ENCODE results near the gene ZDHHC11. TPM values are rescaled to one million over a fixed set of nuclear protein-coding genes. Genes with fewer than 3 reads are reported as not detected.

The ZDHHC11 gene
- total and polyA plus RNA-seq, 2 of the 4 experiments (the other 2 are of a cell fraction), result 0.36 to 1.6 TPM

DNA sequence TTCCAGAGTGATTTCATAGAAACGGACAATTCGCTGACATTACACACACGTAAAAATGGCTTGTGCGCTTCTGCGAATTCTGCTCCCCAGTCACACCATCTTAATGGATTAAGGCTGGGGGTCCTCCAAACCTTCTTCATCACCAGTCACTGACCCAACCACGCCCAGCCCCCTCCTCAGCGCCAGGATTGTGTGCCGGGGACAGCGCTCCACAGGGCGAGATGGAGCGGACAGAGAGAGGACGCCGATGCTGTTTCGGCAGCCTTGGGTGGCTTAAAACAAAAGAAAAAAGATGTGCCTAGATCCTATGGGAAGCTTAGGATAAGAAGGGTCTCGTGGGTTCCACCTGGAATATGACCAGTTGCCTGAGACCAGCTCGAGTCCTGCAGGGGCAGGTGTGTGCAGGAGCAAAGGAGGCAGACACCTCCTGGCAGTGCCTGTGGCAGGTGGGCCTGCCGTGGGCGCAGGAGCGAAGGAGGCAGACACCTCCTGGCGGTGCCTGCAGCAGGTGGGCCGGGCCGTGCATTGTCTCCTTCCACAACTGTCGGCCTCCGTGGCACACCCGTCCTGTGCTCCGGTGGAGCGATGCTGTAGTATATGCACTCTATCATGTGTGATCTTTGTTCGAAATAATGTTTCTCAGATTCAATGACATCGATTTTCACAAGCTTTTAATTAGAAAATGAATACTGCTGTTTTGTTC lies 21.0 kb upstream of the ZDHHC11 start:
- DNase-seq (no peak), ATAC-seq (ENCODE audit: low read depth) (no peak)
- H3K27ac ChIP-seq (ENCODE audit: insufficient read depth, low read length), result no peak overlapping the region
- no peaks in the 10 kb centered on the region for H3K9me3 ChIP-seq (ENCODE audit: control insufficient read depth, insufficient read depth, low read length)
- no peak overlapping the region for H3K18ac ChIP-seq (ENCODE audit: low read depth, low read length)
- intact Hi-C loops (cut with micrococcal nuclease) (no loop called here), dilution Hi-C loops (cut with HindIII; ENCODE audit: low sequenced_read_pairs, unreplicated experiment) (no loop called here), in situ Hi-C loops (cut with MboI; ENCODE audit: low sequenced_read_pairs) (no loop called here)
- H2BK20ac ChIP-seq (ENCODE audit: low read depth, low read length), result no peak overlapping the region
- peaks cover 3% of the 10 kb centered on the region; the same call in 1 of the 2 replicates for H4K20me1 ChIP-seq (ENCODE audit: insufficient read depth, low read length)
- H2AFZ ChIP-seq (replicated peaks; ENCODE audit: low read length, poor library complexity), result no peak overlapping the region
- no peak overlapping the region for H2BK5ac ChIP-seq (ENCODE audit: low read depth, low read length, poor library complexity, severe bottlenecking)
- H3K36me3 ChIP-seq (ENCODE audit: control insufficient read depth, insufficient read depth, low read length), result peaks cover 72% of the 10 kb centered on the region
- no peak overlapping the region for H2BK120ac ChIP-seq (ENCODE audit: low read depth, low read length)
- no TSS peak for BruUV-seq (replicated peaks)
- H4K5ac ChIP-seq (ENCODE audit: low read depth, low read length), result no peak overlapping the region
- no peak overlapping the region for H3K23ac ChIP-seq (ENCODE audit: low read depth, low read length)
- no peak overlapping the region for H3K4me3 ChIP-seq (ENCODE audit: insufficient read depth, low read depth, low read length)
- 97% methylated on average over 13 of the region's 29 CpGs; no CpG with 5 or more reads in 1 of the 2 experiments for WGBS, 2 experiments (ENCODE audit: extremely low coverage in 2 of 2, insufficient read length in 1 of 2)
- ChIA-PET POLR2A (ENCODE audit: unreplicated experiment) (no interaction called here), CTCF (interaction anchor here (0.6 kb wide), 1 partner anchor 538 kb away, joined by 3 read pairs; no protein-coding TSS in a partner anchor)
- no peaks in the 10 kb centered on the region for H3K9me1 ChIP-seq (ENCODE audit: insufficient read depth, low read length)
- no peak overlapping the region for H3K56ac ChIP-seq (ENCODE audit: extremely low read depth, insufficient read depth, low read length)
- no peak overlapping the region for H3K4me2 ChIP-seq (ENCODE audit: low read depth, low read length)
- no peak overlapping the region for H4K8ac ChIP-seq (ENCODE audit: low read depth in 2 of 2, low read length in 2 of 2)
- H3K4ac ChIP-seq (ENCODE audit: low read depth, low read length), result no peak overlapping the region
- TF ChIP-seq MXI1 (IDR thresholded peaks at IDR 0.05; ENCODE audit: borderline replicate concordance, low read depth, low read length) (no peak), BHLHE40 (IDR thresholded peaks at IDR 0.05; ENCODE audit: low read depth, low read length) (no peak), FOS (IDR thresholded peaks at IDR 0.05; ENCODE audit: low read depth, low read length) (no peak), RCOR1 (IDR thresholded peaks at IDR 0.05; ENCODE audit: insufficient replicate concordance, low read length) (no peak), USF2 (IDR thresholded peaks at IDR 0.05; ENCODE audit: low read depth, low read length) (no peak), CHD1 (IDR thresholded peaks at IDR 0.05; ENCODE audit: low read depth, low read length) (no peak), RAD21 (IDR thresholded peaks at IDR 0.05; ENCODE audit: low read length) (no peak), POLR2A (IDR thresholded peaks at IDR 0.05; ENCODE audit: low read depth, low read length) (no peak), CEBPB (IDR thresholded peaks at IDR 0.05; ENCODE audit: low read depth, low read length) (no peak)
- TF ChIP-seq, protein P1, sequence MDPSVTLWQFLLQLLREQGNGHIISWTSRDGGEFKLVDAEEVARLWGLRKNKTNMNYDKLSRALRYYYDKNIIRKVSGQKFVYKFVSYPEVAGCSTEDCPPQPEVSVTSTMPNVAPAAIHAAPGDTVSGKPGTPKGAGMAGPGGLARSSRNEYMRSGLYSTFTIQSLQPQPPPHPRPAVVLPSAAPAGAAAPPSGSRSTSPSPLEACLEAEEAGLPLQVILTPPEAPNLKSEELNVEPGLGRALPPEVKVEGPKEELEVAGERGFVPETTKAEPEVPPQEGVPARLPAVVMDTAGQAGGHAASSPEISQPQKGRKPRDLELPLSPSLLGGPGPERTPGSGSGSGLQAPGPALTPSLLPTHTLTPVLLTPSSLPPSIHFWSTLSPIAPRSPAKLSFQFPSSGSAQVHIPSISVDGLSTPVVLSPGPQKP (IDR thresholded peaks at IDR 0.05; ENCODE audit: borderline replicate concordance, low read depth, low read length), result no peak
- H2AK5ac ChIP-seq (ENCODE audit: low read depth, low read length), result no peak overlapping the region
- H3K4me1 ChIP-seq (ENCODE audit: control insufficient read depth, insufficient read depth, low read length), result no peaks in the 10 kb centered on the region
- no peak overlapping the region for H3K9ac ChIP-seq (ENCODE audit: low read depth, low read length)
- no peak overlapping the region for H2AK9ac ChIP-seq (replicated peaks; ENCODE audit: low read depth, low read length, poor library complexity)
- H3K27me3 ChIP-seq (ENCODE audit: control insufficient read depth, insufficient read depth, low read length), result no peaks in the 10 kb centered on the region
- H3K14ac ChIP-seq (replicated peaks; ENCODE audit: low read depth, low read length), result no peak overlapping the region
- H4K91ac ChIP-seq (ENCODE audit: insufficient read depth, low read depth, low read length), result no peak overlapping the region
- H3K79me1 ChIP-seq (ENCODE audit: low read depth in 1 of 2, low read length in 2 of 2), result peaks cover 0 to 4% of the 10 kb centered on the region in 2 experiments; a peak in 3 of 4 replicates
- no peak overlapping the region for H2BK15ac ChIP-seq (ENCODE audit: low read depth, low read length)
